Measurements from ENCODE around the gene KCNK1. TPM values are rescaled to one million over a fixed set of nuclear protein-coding genes. Genes with fewer than 3 reads are reported as not detected.

The KCNK1 gene
- total and polyA plus RNA-seq, 2 of the 8 experiments (the other 6 are each of a cell fraction or from before 2014, with no cell fraction given), result 11.9 to 16.5 TPM

GRCh38 chr1:233625087-233625486, 11.2 kb downstream of the KCNK1 start (continued):
- TF ChIP-seq KDM4A (IDR thresholded peaks at IDR 0.05; ENCODE audit: low read depth, low read length, severe bottlenecking) (no peak), SP4 (IDR thresholded peaks at IDR 0.05; ENCODE audit: low read length) (no peak), CTCF (IDR thresholded peaks at IDR 0.05; ENCODE audit: control extremely low read depth in 1 of 3, insufficient read depth in 1 of 3, low read depth in 1 of 3, low read length in 3 of 3) (no peak)

Measured in H1 (cell line).